ENCODE results near the gene GLRB. TPM values are rescaled to one million over a fixed set of nuclear protein-coding genes. Genes with fewer than 3 reads are reported as not detected.
"Not testable (repeated sequence)": the region's sequence is repeated elsewhere in the genome, so short reads cannot be mapped to it uniquely, and the experiment has no call there.

GLRB gene
- total RNA-seq, 4 donors from 2014 or later, result 0.27 to 1.3 (median 0.65) TPM

- TF ChIP-seq, protein P1, sequence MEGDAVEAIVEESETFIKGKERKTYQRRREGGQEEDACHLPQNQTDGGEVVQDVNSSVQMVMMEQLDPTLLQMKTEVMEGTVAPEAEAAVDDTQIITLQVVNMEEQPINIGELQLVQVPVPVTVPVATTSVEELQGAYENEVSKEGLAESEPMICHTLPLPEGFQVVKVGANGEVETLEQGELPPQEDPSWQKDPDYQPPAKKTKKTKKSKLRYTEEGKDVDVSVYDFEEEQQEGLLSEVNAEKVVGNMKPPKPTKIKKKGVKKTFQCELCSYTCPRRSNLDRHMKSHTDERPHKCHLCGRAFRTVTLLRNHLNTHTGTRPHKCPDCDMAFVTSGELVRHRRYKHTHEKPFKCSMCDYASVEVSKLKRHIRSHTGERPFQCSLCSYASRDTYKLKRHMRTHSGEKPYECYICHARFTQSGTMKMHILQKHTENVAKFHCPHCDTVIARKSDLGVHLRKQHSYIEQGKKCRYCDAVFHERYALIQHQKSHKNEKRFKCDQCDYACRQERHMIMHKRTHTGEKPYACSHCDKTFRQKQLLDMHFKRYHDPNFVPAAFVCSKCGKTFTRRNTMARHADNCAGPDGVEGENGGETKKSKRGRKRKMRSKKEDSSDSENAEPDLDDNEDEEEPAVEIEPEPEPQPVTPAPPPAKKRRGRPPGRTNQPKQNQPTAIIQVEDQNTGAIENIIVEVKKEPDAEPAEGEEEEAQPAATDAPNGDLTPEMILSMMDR (IDR thresholded peaks at IDR 0.05), result no peak
- no peak for TF ChIP-seq POLR2A (IDR thresholded peaks at IDR 0.05)
- Histone ChIP-seq H3K27ac (no peak overlapping the region), H3K27me3 (no peaks in the 10 kb centered on the region), H3K36me3 (no peaks in the 10 kb centered on the region), H3K4me3 (no peak overlapping the region), H3K9me3 (no peaks in the 10 kb centered on the region), H3K4me1 (no peaks in the 10 kb centered on the region)
- DNase-seq, result no peak
- intact Hi-C loops (cut with DNase I), result loop anchor here (10.0 kb wide), 2 partner anchors 73 to 573 kb away; partner anchors contain the start of gene PDGFC
- WGBS, 2 donors, result 32 to 37% methylated on average over 2 of the region's 2 CpGs
Measured at GRCh38 chr4:157048248-157048647, 27.7 kb upstream of the GLRB start.

DNA sequence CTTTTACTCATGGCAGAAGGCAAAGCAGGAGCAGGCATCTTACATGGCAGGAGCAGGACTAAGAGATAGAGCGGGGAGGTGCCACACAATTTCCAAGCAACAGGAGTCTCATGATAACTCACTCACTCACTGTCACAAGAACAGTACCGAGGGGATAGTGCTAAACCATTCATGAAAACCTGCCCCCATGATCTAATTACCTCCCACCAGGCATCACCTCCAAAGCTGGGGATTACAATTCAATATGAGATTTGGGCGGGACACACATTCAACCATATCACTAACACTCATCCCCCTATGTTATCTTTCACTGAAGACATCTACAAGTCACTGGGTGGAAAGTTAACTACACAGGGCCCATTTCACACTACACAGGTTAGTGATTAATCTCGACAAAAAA is 25.4 kb upstream of the GLRB start:
- Histone ChIP-seq H3K36me3 (no peaks in the 10 kb centered on the region), H3K27ac (no peak overlapping the region), H3K4me3 (no peak overlapping the region), H3K4me1 (no peaks in the 10 kb centered on the region), H3K27me3 (no peaks in the 10 kb centered on the region), H3K9me3 (no peaks in the 10 kb centered on the region)
- no peak for DNase-seq
- TF ChIP-seq, protein P1 (IDR thresholded peaks at IDR 0.05), result no peak
- no peak for TF ChIP-seq POLR2A (IDR thresholded peaks at IDR 0.05)
- intact Hi-C loops (cut with DNase I), result no loop called here
- WGBS, 2 donors, result 78 to 97% methylated on average over 4 of the region's 4 CpGs

DNA sequence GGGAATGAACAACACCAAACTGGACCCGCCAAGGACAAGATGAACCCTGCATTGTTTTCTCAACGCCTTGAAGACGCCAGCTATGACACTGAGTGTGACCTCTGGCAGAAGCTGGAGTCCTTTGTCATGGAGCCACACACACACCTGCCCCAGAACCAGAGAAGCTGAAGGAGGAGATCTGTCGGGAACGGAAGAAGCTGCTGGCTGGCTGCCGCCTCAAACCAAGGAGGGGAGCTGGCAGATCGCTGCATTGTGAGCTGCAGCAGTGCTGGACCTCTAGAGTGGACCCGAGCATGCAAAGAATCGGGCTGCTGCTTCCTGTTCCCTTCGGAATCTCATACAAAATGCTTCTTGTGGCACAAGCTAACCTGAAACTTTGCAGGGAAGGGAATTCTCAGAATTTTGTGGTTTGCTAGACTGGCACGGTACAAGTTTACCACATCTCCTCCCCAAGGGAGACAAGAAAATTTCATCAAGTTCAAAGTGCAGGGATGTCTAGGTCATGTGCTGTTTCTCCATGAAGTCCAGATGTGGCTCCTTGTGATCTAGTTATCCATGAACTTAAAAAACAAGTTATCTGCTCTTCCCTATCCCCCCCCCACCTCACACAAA is 23.4 kb upstream of the GLRB start:
- H3K4me1 ChIP-seq, result no peaks in the 10 kb centered on the region
- WGBS, 2 donors, result 82 to 84% methylated on average over 11 of the region's 11 CpGs
- H3K9me3 ChIP-seq, result no peaks in the 10 kb centered on the region
- TF ChIP-seq POLR2A (IDR thresholded peaks at IDR 0.05), result no peak
- TF ChIP-seq, protein P1 (IDR thresholded peaks at IDR 0.05), result no peak
- H3K36me3 ChIP-seq, result no peaks in the 10 kb centered on the region
- H3K27me3 ChIP-seq, result no peaks in the 10 kb centered on the region
- intact Hi-C loops (cut with DNase I), result no loop called here
- no peak overlapping the region for H3K27ac ChIP-seq
- DNase-seq, result no peak
- H3K4me3 ChIP-seq, result no peak overlapping the region

GRCh38 chr4:157057218-157057617 is 18.7 kb upstream of the GLRB start:
- Histone ChIP-seq H3K36me3 (no peaks in the 10 kb centered on the region), H3K9me3 (no peaks in the 10 kb centered on the region), H3K4me1 (no peaks in the 10 kb centered on the region), H3K27me3 (no peaks in the 10 kb centered on the region), H3K4me3 (no peak overlapping the region), H3K27ac (no peak overlapping the region)
- DNase-seq, result no peak
- TF ChIP-seq, protein P1 (IDR thresholded peaks at IDR 0.05), result no peak
- TF ChIP-seq POLR2A (IDR thresholded peaks at IDR 0.05), result no peak
- 36 to 71% methylated on average over 1 of the region's 1 CpG for WGBS, 2 donors
- intact Hi-C loops (cut with DNase I), result no loop called here

DNA sequence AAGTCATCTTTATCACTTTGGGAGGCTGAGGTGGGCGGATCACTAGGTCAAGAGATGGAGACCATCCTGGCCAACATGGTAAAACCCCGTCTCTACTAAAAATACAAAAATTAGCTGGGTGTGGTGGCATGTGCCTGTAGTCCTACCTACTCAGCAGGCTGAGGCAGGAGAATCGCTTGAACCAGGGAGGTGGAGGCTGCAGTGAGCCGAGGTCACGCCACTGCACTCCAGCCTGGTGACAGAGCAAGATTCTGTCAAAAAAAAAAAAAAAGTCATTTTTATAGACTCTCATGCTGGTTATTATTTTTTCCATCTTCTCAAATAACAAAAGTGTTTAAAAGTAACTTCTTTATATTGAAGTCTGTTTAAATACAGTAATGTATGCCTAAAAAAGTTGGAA is 17.1 kb upstream of the GLRB start:
- H3K36me3 ChIP-seq; H3K27me3 ChIP-seq; H3K27ac ChIP-seq; intact Hi-C loops (cut with DNase I); H3K4me3 ChIP-seq; H3K4me1 ChIP-seq; H3K9me3 ChIP-seq; DNase-seq: not testable (repeated sequence)
- WGBS, 2 donors, result 81 to 88% methylated on average over 4 to 5 of the region's 5 CpGs

DNA sequence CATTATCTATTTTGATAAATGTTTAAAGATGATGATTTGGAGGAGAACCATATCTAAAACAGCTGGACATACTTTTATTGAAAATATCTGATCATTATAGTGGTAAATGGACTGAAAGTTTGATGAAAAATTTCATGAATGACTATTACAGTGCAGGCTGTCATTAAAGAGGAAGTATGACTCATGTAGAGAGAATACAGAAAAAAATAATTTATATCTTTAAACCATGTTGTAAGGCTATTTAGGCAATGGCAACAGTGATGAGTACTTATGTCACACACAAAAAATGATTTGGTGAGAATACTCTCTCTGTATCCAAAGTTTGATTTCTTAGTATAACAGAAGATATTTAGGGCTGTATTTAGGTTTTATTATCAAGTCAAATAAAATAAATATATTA is 3.9 kb upstream of the GLRB start:
- Histone ChIP-seq H3K4me1 (peaks cover 0 to 14% (median 0%) of the 10 kb centered on the region in 3 donors), H3K27ac (no peak overlapping the region), H3K9me3 (no peaks in the 10 kb centered on the region), H3K27me3 (peaks cover 0 to 24% (median 0%) of the 10 kb centered on the region in 4 donors), H3K36me3 (no peaks in the 10 kb centered on the region), H3K4me3 (no peak overlapping the region)
- TF ChIP-seq, protein P1 (IDR thresholded peaks at IDR 0.05), result no peak
- no peak for TF ChIP-seq POLR2A (IDR thresholded peaks at IDR 0.05)
- intact Hi-C loops (cut with DNase I), result no loop called here
- DNase-seq, result no peak

Measured in esophagus squamous epithelium (tissue), 5 donors.